Spleen (tissue), 11 donors: ENCODE results near the gene CAPG. TPM values are rescaled to one million over a fixed set of nuclear protein-coding genes. Genes with fewer than 3 reads are reported as not detected.
"Not testable (repeated sequence)": the region's sequence is repeated elsewhere in the genome, so short reads cannot be mapped to it uniquely, and the experiment has no call there.

ENCODE experiments used
- DNase-seq: peaks from one replicate; pipeline ENCODE4 v3.0.0-alpha.2; 2020
- H3K27ac ChIP-seq, 8 donors: fragments of 200-600 bp; sonication (generic) in 7 of 8; 1 replicate in 4 of 8; 2 replicates in 4 of 8; pipeline versions ENCODE4 v1.5.0 to v1.8.0; 2016 to 2021; ENCODE audit warnings: inconsistent platforms in 4 of 8, mild to moderate bottlenecking in 4 of 8, moderate library complexity in 1 of 8
- H3K27me3 ChIP-seq, 7 donors: fragments of 200-600 bp; sonication (generic) in 6 of 7; replicated peaks in 1 of 7; 1 replicate in 4 of 7; 2 replicates in 3 of 7; pipeline versions ENCODE4 v1.5.0 to v1.8.0; 2016 to 2021; ENCODE audit warnings: inconsistent platforms in 3 of 7, mild to moderate bottlenecking in 1 of 7
- H3K36me3 ChIP-seq, 6 donors: fragments of 200-600 bp; sonication (generic) in 5 of 6; 1 replicate in 4 of 6; 2 replicates in 2 of 6; pipeline versions ENCODE4 v1.5.0 to v1.8.0; 2016 to 2021; ENCODE audit warnings: inconsistent platforms in 2 of 6
- H3K4me1 ChIP-seq, 6 donors: fragments of 200-600 bp; sonication (generic) in 5 of 6; 1 replicate in 3 of 6; 2 replicates in 3 of 6; pipeline versions ENCODE4 v1.5.0 to v1.8.0; 2016 to 2021; ENCODE audit warnings: inconsistent platforms in 3 of 6
- H3K4me3 ChIP-seq, 8 donors: fragments of 200-600 bp; sonication (generic) in 7 of 8; 1 replicate in 4 of 8; 2 replicates in 4 of 8; pipeline versions ENCODE4 v1.5.0 to v1.8.0; 2016 to 2021; ENCODE audit warnings: inconsistent platforms in 4 of 8, mild to moderate bottlenecking in 4 of 8, moderate library complexity in 2 of 8
- H3K9me3 ChIP-seq, 8 donors: fragments of 200-600 bp; sonication (generic) in 7 of 8; 1 replicate in 4 of 8; 2 replicates in 4 of 8; pipeline versions ENCODE4 v1.5.0 to v1.8.0; 2016 to 2021; ENCODE audit warnings: inconsistent platforms in 4 of 8
- CTCF ChIP-seq, 11 experiments: fragments of 200-600 bp in 7 of 11; fragments of 450-650 bp in 4 of 11; sonication (generic) in 4 of 11; IDR thresholded peaks in 8 of 11; conservative IDR thresholded peaks in 3 of 11; 1 replicate in 7 of 11; 2 replicates in 4 of 11; pipeline versions ENCODE4 v1.4.0 to v1.8.0; 2016 to 2021; ENCODE audit warnings: antibody characterized with exemption in 11 of 11, inconsistent platforms in 4 of 11, mild to moderate bottlenecking in 1 of 11
- POLR2A ChIP-seq, 3 donors: fragments of 450-650 bp; IDR thresholded peaks; one replicate each; pipeline ENCODE4 v1.5.1; 2017; ENCODE audit warnings: antibody characterized with exemption in 3 of 3, mild to moderate bottlenecking in 1 of 3
- POLR2AphosphoS5 ChIP-seq, 3 donors: sonication (generic); formaldehyde crosslinking; IDR thresholded peaks; one replicate each; pipeline ENCODE4 v1.5.1; 2017; ENCODE audit warnings: antibody characterized with exemption in 3 of 3
- WGBS, 5 donors: extraction: QIAGEN DNeasy Blood & Tissue Kit in 3 of 5; methylation state at CpG; one replicate each; pipeline versions ENCODE4 v1.1.5 to v1.1.7; 2013 to 2018; 5-methylcytosine and 5-hydroxymethylcytosine counted together
- intact Hi-C: fragments of 100-400 bp; cut with DNase I; formaldehyde crosslinking; loops from one replicate; pipeline ENCODE4 v1.15.0; 2023; ENCODE audit warnings: low total_unique reads
- polyA plus RNA-seq, 3 donors: library from polyadenylated mRNA; stranded (reverse); fragments of 200-250 nt; gene quantifications; one replicate each; pipeline ENCODE4 v1.2.1, GENCODE V29; 2013
- total RNA-seq, 7 donors: library from RNA; depleted of rRNA in 3 of 7; stranded (reverse); fragments of >200 nt in 3 of 7; fragmentation: NEBNext Ultra II Directional in 4 of 7; extraction: Animal tissue kit (Norgen Biotek cat#: 25700) in 4 of 7; gene quantifications; one replicate each; pipeline versions ENCODE4 v1.1.0 to v1.2.1, GENCODE V29; 2016 to 2021
- donor health status: healthy with polysubstance abuse.
- donor health status: DM: no; HTN: no; CAD: no; lungs with moderate emphysema.
- donor health status: DM: no; HTN: no; CAD: no.
- donor health status: Bipolar disorder and iron deficiency.
- donor health status: healthy.
- donor health status: DM: no; HTN: no; CAD: no.
- donor health status: DM: yes; HTN: yes; CAD: no.

The CAPG gene
- total and polyA plus RNA-seq, 10 donors = 31.1 to 196 (median 59.0) TPM

GRCh38 chr2:85369500-85369899 lies 40.7 kb downstream of the CAPG start:
- no peak for DNase-seq
- intact Hi-C loops = no loop called here
- 85 to 93% (median 86%) methylated on average over 5 of the region's 5 CpGs for WGBS, 5 donors

GRCh38 chr2:85368921-85369320 lies 41.2 kb downstream of the CAPG start:
- Histone ChIP-seq H3K4me3 (no peak overlapping the region), H3K4me1 (no peaks in the 10 kb centered on the region), H3K27me3 (no peaks in the 10 kb centered on the region), H3K27ac (no peak overlapping the region), H3K9me3 (peaks cover 0 to 7% (median 2%) of the 10 kb centered on the region in 8 donors), H3K36me3 (peaks cover 0 to 95% (median 3%) of the 10 kb centered on the region in 6 donors)
- TF ChIP-seq CTCF (IDR thresholded peaks at IDR 0.05 in 8 of 11, conservative IDR thresholded peaks at IDR 0.05 in 3 of 11) (no peak), POLR2AphosphoS5 (IDR thresholded peaks at IDR 0.05) (no peak), POLR2A (IDR thresholded peaks at IDR 0.05) (no peak)
- intact Hi-C loops = no loop called here
- no peak for DNase-seq

More at GRCh38 chr2:85369500-85369899, 40.7 kb downstream of the CAPG start:
- H3K27me3 ChIP-seq = no peaks in the 10 kb centered on the region
- H3K4me3 ChIP-seq = no peak overlapping the region
- no peak overlapping the region for H3K27ac ChIP-seq
- TF ChIP-seq POLR2A (IDR thresholded peaks at IDR 0.05) = no peak
- no peak for TF ChIP-seq CTCF (IDR thresholded peaks at IDR 0.05 in 8 of 11, conservative IDR thresholded peaks at IDR 0.05 in 3 of 11)
- TF ChIP-seq POLR2AphosphoS5 (IDR thresholded peaks at IDR 0.05) = no peak
- H3K4me1 ChIP-seq = no peaks in the 10 kb centered on the region
- peaks cover 0 to 10% (median 2%) of the 10 kb centered on the region in 8 donors for H3K9me3 ChIP-seq
- H3K36me3 ChIP-seq = peaks cover 0 to 95% (median 3%) of the 10 kb centered on the region in 6 donors

GRCh38 chr2:85367180-85367579 lies 43.0 kb downstream of the CAPG start:
- intact Hi-C loops = no loop called here
- H3K9me3 ChIP-seq = no peaks in the 10 kb centered on the region
- no peak for TF ChIP-seq POLR2A (IDR thresholded peaks at IDR 0.05)
- H3K4me3 ChIP-seq = no peak overlapping the region
- peaks cover 0 to 95% (median 16%) of the 10 kb centered on the region in 6 donors for H3K36me3 ChIP-seq
- no peak for DNase-seq
- 88 to 92% (median 89%) methylated on average over 5 of the region's 5 CpGs for WGBS, 5 donors
- H3K27ac ChIP-seq = no peak overlapping the region
- no peaks in the 10 kb centered on the region for H3K27me3 ChIP-seq
- no peaks in the 10 kb centered on the region for H3K4me1 ChIP-seq

- Histone ChIP-seq H3K36me3 (peaks cover 3 to 95% (median 37%) of the 10 kb centered on the region in 6 donors), H3K4me1 (peaks cover 0 to 13% (median 6%) of the 10 kb centered on the region in 6 donors)
- DNase-seq, intact Hi-C loops, H3K27ac ChIP-seq, H3K4me3 ChIP-seq, H3K27me3 ChIP-seq, H3K9me3 ChIP-seq: not testable (repeated sequence)
- WGBS, 5 donors = 83 to 97% (median 85%) methylated on average over 5 of the region's 5 CpGs
Observed at GRCh38 chr2:85362653-85363387, 47.3 kb downstream of the CAPG start.

GRCh38 chr2:85357736-85358135 lies 52.4 kb downstream of the CAPG start:
- Histone ChIP-seq H3K27me3 (no peaks in the 10 kb centered on the region), H3K36me3 (peaks cover 3 to 73% (median 29%) of the 10 kb centered on the region in 6 donors), H3K4me1 (peaks cover 11 to 58% (median 46%) of the 10 kb centered on the region in 6 donors), H3K9me3 (no peaks in the 10 kb centered on the region), H3K4me3 (no peak overlapping the region), H3K27ac (no peak overlapping the region)
- no peak for DNase-seq
- TF ChIP-seq CTCF (IDR thresholded peaks at IDR 0.05 in 8 of 11, conservative IDR thresholded peaks at IDR 0.05 in 3 of 11) = no peak
- intact Hi-C loops = no loop called here
- 74 to 92% (median 86%) methylated on average over 3 of the region's 3 CpGs for WGBS, 5 donors
